ENCODE results near the gene COX4I2. TPM values are rescaled to one million over a fixed set of nuclear protein-coding genes. Genes with fewer than 3 reads are reported as not detected.
"Not testable (repeated sequence)": the region's sequence is repeated elsewhere in the genome, so short reads cannot be mapped to it uniquely, and the experiment has no call there.

The COX4I2 gene
- total RNA-seq, 1 experiment from 2014 or later = not detected

DNA sequence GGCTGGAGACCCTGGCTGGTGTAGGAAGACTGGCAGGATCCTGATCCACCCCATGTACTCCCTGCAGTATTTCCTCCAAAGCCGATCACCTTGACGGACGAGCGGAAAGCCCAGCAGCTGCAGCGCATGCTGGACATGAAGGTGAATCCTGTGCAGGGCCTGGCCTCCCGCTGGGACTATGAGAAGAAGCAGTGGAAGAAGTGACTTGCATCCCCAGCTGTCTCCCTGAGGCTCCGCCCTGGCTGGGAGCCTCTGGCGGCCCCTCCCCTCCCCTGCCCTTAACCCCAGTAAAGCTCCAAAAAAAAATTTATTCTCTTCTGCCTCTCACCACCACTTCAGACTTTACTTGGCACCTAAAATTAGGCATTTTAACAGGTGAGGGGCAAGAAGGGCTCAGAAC, 7.0 kb downstream of the COX4I2 start:
- CTCF ChIA-PET = interaction anchor here (0.6 to 3.0 kb wide), 9 partner anchors 11 to 82 kb away, joined by 3 to 23 read pairs (median 7); no protein-coding TSS in a partner anchor
- DNase-seq (ENCODE audit: low spot score) = no peak

GRCh38 chr20:31648104-31648503, 10.4 kb downstream of the COX4I2 start:
- H3K36me3 Mint-ChIP-seq; H3K4me3 Mint-ChIP-seq; H3K27me3 Mint-ChIP-seq (ENCODE audit: low read depth); ATAC-seq; H3K27ac Mint-ChIP-seq; H3K9me3 Mint-ChIP-seq; H3K4me1 Mint-ChIP-seq; DNase-seq (ENCODE audit: low spot score); POLR2A ChIA-PET: not testable (repeated sequence)
- CTCF ChIA-PET = interaction anchor here (0.7 to 6.8 kb wide), 4 partner anchors 13 to 163 kb away, joined by 4 to 36 read pairs (median 11); no protein-coding TSS in a partner anchor

More for the DNA sequence above, 7.0 kb downstream of the COX4I2 start:
- Mint-ChIP-seq H3K27me3 (ENCODE audit: low read depth) (no peaks in the 10 kb centered on the region; the same call in 1 of the 2 replicates), H3K36me3 (no peaks in the 10 kb centered on the region), H3K9me3 (no peaks in the 10 kb centered on the region), H3K4me1 (no peaks in the 10 kb centered on the region), H3K4me3 (no peak overlapping the region), H3K27ac (no peak overlapping the region)
- no peak for ATAC-seq
- TF ChIP-seq IRF2 (CRISPR knock-in tag; IDR thresholded peaks at IDR 0.05; ENCODE audit: borderline replicate concordance, low read depth) (no peak), PRDM15 (CRISPR knock-in tag; IDR thresholded peaks at IDR 0.05) (no peak)
- TF ChIP-seq, protein P1, sequence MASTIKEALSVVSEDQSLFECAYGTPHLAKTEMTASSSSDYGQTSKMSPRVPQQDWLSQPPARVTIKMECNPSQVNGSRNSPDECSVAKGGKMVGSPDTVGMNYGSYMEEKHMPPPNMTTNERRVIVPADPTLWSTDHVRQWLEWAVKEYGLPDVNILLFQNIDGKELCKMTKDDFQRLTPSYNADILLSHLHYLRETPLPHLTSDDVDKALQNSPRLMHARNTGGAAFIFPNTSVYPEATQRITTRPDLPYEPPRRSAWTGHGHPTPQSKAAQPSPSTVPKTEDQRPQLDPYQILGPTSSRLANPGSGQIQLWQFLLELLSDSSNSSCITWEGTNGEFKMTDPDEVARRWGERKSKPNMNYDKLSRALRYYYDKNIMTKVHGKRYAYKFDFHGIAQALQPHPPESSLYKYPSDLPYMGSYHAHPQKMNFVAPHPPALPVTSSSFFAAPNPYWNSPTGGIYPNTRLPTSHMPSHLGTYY (CRISPR knock-in tag; IDR thresholded peaks at IDR 0.05) = no peak
- POLR2A ChIA-PET = interaction anchor here (0.6 kb wide), 1 partner anchor 32 kb away, joined by 4 read pairs; no protein-coding TSS in a partner anchor

GRCh38 chr20:31652917-31653396, 15.2 kb downstream of the COX4I2 start:
- H3K27ac Mint-ChIP-seq = no peak overlapping the region
- no peaks in the 10 kb centered on the region for H3K4me1 Mint-ChIP-seq
- DNase-seq (ENCODE audit: low spot score) (no peak), ATAC-seq (no peak)
- peaks cover 4% of the 10 kb centered on the region for H3K27me3 Mint-ChIP-seq (ENCODE audit: low read depth)
- H3K9me3 Mint-ChIP-seq = no peaks in the 10 kb centered on the region
- H3K36me3 Mint-ChIP-seq = no peaks in the 10 kb centered on the region
- no peak overlapping the region for H3K4me3 Mint-ChIP-seq
- ChIA-PET POLR2A (interaction anchor here (0.7 to 1.2 kb wide), 2 partner anchors 9 to 68 kb away, joined by 3 to 4 read pairs; no protein-coding TSS in a partner anchor), CTCF (interaction anchor here (0.9 to 6.8 kb wide), 6 partner anchors 9 to 96 kb away, joined by 3 to 36 read pairs (median 10); partner anchors contain the start of gene BCL2L1)
- TF ChIP-seq ZNF512 (CRISPR knock-in tag; IDR thresholded peaks at IDR 0.05; ENCODE audit: borderline replicate concordance) (no peak), ATF2 (CRISPR knock-in tag; IDR thresholded peaks at IDR 0.05; ENCODE audit: borderline replicate concordance, low read depth) (no peak), SMAD4 (CRISPR knock-in tag; IDR thresholded peaks at IDR 0.05) (no peak), MAX (CRISPR knock-in tag; IDR thresholded peaks at IDR 0.05) (no peak)
- TF ChIP-seq, protein P2, sequence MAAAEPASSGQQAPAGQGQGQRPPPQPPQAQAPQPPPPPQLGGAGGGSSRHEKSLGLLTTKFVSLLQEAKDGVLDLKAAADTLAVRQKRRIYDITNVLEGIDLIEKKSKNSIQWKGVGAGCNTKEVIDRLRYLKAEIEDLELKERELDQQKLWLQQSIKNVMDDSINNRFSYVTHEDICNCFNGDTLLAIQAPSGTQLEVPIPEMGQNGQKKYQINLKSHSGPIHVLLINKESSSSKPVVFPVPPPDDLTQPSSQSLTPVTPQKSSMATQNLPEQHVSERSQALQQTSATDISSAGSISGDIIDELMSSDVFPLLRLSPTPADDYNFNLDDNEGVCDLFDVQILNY (CRISPR knock-in tag; IDR thresholded peaks at IDR 0.05) = no peak
